NCI-H226 (cell line): ENCODE results near the gene DBH.

Experiments
- DNase-seq: peaks from one replicate; pipeline ENCODE4 v3.0.0-alpha.2; 2015

Gene DBH

GRCh38 chr9:133635533-133636531 is at the start of gene DBH:
DBH (plus strand) TSS chr9:133636363; CDS start chr9:133636372, 9 bp downstream.
- no peak for DNase-seq

DNA sequence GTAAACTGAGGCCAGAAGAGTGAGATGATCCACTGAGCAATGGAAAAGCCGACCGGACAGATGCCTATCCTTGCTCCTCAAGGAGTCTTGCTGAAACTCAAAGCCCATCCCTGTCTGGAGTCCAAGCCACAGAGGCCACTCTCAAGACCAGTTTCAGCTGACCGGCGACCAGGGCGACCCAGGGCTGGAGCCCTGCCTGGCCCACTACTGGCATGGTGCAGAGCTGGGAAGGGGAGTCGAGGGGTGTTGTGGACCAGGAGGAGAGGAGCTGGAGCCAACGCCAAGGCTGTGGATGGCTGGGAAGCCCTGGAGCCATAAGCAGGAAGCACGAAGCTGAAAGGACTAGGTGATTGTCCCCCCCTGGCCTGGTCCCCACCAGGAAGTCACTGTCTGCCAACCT is 49.1 kb upstream of the DBH start:
- no peak for DNase-seq

GRCh38 chr9:133587466-133587865 is 48.7 kb upstream of the DBH start:
- DNase-seq = no peak

DNA sequence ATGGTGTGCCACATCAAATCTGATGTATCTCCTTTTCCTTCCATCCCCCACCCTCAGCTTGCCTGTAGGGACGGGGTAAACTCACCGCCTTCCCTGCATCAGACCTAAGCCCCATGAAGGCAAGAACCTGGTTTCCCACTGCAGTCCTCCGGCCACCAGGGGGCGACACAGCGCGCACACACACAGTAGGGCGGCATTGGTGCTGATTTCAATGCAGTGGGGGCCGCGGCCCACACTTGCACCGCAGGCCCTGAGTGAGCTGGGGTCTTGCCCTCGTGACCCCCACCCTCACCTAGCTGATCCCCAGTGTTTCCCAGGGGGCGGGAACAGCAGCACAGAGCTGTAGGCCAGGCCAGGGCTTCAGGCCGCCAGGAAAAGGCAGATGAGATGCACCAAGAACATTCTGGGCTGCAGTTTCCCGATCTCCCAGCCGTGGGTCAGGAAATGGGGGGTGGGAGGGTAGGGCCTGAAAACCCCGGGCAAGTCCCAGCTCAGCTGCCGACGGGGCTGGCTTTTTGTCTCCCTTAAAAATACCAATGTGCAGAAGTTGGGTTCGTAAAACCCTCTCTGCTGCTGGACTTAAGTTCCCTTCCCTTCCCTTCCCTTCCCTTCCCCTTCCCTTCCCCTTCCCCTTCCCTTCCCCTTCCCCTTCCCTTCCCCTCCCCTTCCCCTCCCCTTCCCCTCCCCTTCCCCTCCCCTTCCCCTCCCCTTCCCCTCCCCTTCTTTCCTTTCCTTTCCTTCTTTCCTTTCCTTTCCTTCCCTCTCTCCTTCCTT is 46.5 kb upstream of the DBH start:
- no peak for DNase-seq

GRCh38 chr9:133590231-133590855 is 45.8 kb upstream of the DBH start:
- no peak for DNase-seq

DNA sequence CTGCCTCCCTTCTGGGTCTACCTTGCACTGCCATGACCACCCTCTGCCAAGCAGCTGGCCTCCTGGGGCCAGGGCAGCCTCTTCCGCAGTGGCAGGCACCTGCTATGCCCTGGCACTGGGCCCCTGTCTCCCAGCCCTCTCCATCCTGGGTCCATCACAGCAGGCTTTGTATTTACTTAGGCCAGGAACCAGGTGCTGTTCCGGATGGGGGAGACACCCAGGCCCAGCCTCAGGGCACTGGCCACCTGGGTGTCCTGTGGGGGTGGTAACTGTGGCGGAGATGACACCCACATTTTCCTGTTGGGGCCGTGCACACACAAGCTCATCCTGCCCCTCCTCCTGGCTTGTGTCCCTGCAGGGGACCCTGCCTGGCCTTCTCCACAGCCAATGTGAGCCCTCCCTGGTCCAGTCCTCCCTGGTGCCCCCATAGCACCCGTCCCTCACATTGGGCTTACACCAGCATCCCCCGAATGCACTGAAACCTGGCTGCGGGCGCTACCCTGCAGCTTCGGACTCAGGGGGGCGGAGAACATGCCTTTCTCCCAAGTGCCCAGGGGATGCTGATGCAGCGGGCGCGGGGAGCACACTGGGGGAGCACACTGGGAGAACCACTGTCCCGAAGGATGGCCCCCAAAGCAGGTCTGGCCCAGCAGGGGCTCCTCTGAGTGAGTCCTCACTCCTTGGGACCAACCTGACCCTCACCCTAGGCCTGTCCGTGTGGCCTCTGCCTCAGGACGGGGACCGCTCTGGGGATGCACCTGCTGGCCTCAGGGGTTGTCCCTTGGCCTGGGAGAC is 44.9 kb upstream of the DBH start:
- DNase-seq = no peak

DNA sequence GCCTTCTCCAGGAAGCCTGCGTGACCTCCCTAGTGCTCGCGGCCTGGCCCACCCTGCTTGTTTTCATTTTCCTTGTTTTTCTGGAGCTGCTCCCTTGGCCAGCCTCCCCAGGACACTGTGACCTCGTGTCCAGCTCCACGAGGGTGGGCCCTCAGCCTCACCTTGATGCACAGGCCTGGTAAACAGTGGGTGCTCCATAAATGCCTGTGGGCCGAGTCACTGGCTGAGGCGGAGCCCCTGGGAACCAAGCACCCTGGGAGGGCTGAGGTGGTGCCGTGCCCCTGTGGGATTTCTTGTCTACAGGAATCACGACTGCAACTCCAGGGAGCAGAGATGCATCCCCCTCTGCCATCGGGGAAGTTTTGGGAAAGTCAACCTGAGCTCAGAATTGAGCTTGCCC is 44.2 kb upstream of the DBH start:
- DNase-seq = peak; percentile 16

- DNase-seq = no peak
Observed at GRCh38 chr9:133592731-133593409, 43.3 kb upstream of the DBH start.

DNA sequence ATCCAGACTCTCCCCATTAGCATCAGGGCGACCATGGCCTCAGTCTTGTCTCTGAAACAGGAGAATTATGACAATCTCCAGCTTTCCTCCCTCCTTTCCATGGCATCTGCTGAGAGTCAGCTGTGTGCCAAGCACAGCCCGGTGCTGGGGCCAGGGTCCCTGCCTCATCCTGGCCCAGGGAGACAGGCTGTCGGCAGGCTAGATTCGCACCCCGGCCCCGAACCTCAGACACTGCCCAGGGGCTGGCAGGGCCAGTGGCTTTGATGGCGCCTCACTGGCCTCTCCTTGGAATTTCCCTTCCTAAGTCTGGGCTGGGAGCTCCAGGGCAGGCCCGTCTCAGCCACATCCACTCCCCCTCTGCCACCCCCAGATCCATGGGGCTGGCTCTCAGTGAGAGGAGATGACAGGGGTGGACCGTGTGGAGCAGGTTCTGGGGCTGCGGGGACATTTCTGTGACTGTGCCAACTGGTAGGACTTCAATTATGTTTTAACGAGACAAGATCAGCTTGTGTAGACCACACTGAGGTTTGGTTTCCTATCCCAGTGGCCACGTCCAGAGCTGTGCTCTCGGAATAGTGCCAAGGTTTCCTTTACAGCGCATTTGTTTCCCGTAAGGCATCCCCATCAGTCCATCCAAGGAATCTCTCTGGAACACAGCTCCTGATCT is 42.4 kb upstream of the DBH start:
- no peak for DNase-seq

- DNase-seq = no peak
Observed at GRCh38 chr9:133594310-133594709, 41.9 kb upstream of the DBH start.

DNA sequence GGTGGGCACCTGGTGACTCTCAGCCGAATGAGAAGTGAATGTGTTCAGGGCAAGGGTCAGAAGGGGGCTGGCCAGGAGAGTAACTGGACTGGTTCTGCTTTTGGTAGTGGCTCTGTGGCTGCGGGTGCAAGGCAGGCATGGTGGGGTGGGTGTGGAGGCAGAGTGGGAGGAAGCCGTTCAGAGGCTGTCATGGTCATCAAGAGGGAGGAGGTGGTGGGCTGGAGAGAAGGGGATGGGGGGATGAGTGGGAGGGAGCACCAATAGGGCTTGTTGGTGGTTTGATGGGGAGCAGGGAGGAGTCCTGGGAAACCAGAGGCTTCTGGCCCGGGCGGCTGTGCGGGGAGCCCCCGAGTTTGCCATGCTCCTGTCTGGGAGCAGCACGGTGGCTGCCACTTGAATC is 40.3 kb upstream of the DBH start:
- DNase-seq = no peak

- peak; percentile 11 for DNase-seq
Observed at GRCh38 chr9:133597316-133597957, 38.7 kb upstream of the DBH start.

GRCh38 chr9:133598978-133599377 is 37.2 kb upstream of the DBH start:
- DNase-seq = no peak

DNA sequence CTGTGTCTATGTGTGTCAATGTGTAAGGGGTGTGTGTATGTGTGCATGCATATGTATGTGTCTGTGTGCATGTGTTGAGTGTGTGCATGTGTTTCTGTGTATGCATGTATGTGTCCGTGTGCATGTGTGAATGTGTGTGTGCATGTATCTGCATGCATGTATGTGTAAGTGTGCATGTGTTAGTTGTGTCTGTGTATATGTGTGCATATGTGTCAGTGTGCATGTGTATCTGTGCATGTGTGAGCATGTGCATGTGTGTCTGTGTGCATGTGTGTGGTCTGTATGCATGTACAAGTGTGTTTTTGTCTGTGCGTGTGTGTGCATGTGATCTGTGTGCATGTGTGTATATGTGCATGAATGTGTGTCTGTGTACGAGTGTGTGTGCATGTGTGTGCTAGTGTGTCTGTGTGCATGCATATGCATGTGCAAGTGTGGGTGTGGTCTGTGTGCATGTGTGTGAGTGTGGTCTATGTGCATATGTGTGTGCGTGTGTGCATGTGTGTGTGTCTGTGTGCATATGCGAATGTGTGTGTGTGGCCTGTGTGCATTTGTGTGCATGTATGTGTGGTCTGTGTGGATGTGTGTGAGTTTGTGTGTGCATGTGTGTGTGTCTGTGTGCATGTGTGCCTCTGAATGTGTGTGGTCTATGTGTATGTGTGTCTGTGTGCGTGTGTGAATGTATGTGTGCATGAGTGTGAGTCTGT is 36.5 kb upstream of the DBH start:
- no peak for DNase-seq

GRCh38 chr9:133600739-133601138 is 35.4 kb upstream of the DBH start:
- no peak for DNase-seq

- DNase-seq = no peak
Observed at GRCh38 chr9:133601746-133602145, 34.4 kb upstream of the DBH start.

GRCh38 chr9:133602277-133602676 is 33.9 kb upstream of the DBH start:
- no peak for DNase-seq

- DNase-seq = no peak
Observed at GRCh38 chr9:133603135-133603927, 32.8 kb upstream of the DBH start.

GRCh38 chr9:133604214-133604613 is 31.9 kb upstream of the DBH start:
- no peak for DNase-seq
